GM12801 (cell line): ENCODE data around the gene MAPKAPK3.

Experiments used
- TF ChIP-seq, protein P1 (sequence below): IDR thresholded peaks from one replicate; pipeline ENCODE4 v1.5.1; 2011; ENCODE audit warnings: control low read depth; ENCODE audit not compliant: insufficient read length; ENCODE audit errors: extremely low read depth

Gene MAPKAPK3

DNA sequence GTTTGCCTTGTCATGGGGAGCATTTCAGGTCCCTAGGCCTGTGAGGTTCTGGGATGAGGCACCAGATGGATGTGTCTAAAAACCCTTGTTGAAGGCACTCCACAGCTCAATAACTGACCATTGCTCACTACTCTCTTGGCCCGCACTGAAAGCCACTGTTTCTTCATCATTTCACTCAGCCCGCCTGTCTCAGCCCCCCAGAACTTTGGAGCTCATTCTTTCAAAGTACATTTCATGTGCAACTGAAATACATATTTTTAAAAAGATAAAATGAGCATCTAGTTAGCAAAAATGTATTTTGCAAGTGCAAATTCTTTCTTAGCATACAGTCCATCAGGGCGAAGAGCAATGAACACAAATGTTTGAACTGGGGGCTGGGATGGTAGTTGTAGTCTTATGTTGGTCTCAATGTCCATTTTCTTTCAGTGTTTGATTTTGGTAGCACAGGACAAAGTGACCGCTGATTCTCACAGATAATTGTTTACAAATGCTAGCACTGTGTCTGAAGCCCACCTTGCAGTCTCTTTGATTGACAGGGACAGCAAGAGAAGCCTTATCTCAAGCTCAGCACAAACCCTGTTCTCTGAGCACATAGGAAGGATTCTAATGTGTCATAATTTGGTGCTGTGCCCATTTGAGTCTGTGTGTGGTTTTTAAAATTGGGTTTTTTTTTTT, 28.1 kb upstream of the MAPKAPK3 start:
- TF ChIP-seq, protein P1, sequence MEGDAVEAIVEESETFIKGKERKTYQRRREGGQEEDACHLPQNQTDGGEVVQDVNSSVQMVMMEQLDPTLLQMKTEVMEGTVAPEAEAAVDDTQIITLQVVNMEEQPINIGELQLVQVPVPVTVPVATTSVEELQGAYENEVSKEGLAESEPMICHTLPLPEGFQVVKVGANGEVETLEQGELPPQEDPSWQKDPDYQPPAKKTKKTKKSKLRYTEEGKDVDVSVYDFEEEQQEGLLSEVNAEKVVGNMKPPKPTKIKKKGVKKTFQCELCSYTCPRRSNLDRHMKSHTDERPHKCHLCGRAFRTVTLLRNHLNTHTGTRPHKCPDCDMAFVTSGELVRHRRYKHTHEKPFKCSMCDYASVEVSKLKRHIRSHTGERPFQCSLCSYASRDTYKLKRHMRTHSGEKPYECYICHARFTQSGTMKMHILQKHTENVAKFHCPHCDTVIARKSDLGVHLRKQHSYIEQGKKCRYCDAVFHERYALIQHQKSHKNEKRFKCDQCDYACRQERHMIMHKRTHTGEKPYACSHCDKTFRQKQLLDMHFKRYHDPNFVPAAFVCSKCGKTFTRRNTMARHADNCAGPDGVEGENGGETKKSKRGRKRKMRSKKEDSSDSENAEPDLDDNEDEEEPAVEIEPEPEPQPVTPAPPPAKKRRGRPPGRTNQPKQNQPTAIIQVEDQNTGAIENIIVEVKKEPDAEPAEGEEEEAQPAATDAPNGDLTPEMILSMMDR: no peak

DNA sequence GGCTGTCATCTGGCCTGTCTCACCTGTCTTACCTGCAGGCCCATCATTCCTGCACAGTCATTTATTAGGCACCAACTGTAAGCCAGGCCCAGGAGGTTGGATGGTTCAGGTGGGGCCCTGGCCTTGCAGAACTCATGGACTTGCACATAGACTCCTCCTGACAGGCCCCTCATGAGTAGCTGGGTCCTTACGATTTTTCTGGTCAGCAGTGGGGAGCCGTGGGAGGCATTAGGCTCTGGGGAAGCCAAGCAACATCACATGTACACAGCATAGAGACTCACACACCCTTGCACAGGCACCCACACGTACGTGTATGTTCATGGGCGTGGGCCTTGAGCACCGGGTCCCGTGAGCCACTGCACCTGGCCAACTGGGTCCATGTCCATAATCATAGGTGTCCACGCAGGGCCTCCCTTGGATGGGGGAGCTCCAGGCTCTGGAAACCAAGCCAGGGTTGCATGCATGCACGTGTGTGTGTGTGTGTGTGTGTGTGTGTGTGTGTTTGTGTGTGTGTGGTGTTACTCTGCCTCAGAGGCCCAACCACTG, 25.7 kb upstream of the MAPKAPK3 start:
- TF ChIP-seq, protein P1: no peak

DNA sequence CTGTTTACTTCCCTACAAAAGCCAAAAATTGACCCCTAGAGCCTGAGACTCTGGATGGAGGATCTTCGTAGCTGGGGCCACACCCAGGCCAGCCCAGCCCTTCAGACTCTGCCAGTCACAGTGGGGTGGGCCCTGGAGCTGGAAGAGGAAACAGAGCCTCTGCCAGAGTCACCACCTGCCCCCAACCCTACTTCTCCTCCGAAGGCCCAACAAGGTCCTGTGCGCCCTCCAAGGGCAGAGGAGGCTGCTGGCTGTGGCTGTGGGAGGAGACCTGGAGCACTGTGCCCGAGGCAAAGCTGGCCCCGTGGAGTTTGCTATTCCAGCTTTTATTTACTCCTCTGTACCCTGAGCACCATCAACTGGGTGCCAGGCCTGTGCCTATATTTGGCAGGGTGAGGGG, 24.4 kb upstream of the MAPKAPK3 start:
- TF ChIP-seq, protein P1: no peak

DNA sequence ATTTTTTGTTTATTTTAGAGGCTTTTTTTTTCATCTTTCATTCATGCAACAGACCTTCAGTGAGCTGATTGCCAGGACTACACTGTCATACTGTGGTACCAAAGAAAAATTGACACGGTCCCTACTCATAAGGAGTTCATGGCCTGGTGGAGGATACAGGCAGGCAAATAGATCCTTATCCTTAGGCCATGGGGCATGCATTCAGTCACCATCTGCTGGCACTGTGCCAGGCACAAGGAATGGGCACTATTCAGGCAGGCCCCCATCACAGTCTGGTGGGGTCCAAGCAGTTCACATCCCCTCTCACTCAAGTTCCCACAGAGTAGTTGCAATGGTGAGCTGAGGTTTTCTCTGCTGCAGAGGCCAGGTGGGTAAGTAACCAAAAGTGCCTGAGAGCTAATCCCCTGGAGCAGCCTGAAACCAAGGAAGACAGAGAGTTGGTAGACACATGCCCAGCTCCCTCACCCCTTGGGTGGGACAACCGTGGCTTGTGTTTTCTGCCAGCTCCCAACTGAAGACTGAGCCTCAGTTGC, 22.6 kb upstream of the MAPKAPK3 start:
- TF ChIP-seq, protein P1: no peak

DNA sequence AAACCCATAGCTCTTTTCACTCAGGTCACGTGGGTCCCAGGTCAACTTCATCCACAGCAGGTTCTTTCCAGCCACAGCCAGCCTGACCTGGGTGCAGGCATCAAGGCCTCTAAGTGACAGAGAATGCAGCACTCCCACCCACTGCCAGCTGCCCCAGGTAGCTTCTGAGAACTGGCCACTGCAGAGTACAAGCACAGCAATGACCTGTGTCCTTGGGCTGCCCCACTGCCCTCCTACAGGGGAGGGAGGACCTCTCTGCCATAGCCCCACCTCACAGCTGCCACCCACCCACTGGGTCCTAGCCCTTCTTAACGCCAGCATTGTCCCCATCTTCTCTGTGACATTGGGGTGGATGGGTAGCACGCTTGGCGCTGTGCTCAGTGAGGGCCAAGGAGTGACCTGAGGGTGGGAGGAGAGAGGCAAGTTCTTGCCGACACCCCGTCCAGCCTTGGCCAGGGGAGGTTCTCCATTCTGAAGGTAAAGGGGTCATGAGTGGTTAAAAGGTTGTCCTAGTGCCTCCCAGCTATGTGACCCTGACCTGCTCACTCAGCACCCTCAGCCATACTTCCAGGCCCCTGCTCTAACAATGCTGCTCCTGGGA, 17.7 kb upstream of the MAPKAPK3 start:
- TF ChIP-seq, protein P1: no peak

DNA sequence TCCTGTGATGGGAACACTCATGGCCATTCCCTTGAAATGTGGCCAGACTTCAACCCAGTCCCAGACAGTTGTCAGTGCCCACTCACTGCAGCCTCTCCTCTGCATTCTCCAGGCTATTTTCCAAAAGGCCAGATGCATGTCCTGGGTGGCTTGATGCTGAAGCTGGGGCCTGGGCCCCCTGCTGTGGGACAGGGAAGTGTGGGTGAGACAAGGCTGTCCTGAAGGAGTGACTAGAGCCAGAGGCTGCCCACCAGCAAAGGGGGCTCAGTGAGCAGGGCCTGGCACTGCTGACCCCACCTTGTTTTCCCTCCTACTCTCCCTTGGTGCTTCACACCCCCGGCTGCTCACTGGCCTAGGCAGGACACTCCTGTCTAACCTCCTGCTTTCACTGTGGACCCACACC, 17.2 kb upstream of the MAPKAPK3 start:
- TF ChIP-seq, protein P1: no peak

DNA sequence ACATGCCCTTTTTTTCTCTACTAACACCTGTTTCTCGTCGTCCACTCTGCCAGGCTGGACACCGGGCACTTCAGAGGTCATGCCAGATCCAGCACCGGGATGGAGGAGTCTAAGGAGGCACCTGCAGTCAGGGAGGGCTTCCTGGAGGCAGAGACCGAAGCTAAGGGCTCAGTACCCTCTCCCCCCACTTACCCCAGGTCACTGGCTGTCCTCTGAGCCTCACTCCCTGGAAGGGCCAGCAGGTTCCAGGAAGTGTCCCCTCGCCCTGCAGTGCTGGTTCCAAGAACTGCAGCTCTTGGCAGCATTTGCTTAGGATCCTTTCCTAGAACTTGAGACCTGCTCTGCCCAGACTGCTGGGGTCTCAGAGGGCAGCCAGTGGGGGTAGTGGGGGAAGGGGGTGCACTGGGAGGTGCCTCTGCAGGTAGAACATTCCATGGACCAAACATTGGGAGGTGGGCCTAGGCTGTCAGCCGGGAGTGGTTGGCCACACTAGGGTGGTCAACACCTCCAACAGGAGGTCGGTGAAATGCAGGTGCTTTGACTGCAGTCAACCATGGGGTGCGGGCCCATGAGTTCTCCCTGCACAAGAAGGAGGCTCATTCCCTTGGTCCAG, 16.7 kb upstream of the MAPKAPK3 start:
- TF ChIP-seq, protein P1: no peak
